ENCODE results near the gene KIF2C. TPM values are rescaled to one million over a fixed set of nuclear protein-coding genes. Genes with fewer than 3 reads are reported as not detected.

The KIF2C gene
- total RNA-seq, 1 donor from 2014 or later: 28.7 TPM

DNA sequence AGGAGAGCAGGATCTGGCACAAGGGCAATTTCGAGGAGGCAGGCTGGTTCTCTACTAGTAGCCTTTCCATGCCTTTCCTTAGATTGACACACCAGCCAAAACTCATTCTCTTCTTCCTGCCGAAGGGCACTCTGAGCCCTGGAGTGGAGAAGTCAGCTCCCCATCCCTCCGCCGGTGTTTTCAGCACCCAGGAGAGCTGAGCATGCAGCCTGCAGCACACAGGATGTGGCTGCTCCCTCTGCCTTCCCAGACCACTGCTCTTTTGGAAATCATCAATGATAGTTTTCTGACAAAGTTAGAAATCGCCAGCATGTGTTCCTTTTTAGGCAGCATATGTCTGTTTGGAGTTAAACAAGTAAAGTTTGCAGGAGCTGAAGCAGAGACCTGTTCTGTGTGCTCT lies 20.3 kb upstream of the KIF2C start:
- no peak overlapping the region for H3K4me3 Mint-ChIP-seq (ENCODE audit: low read depth)
- no peaks in the 10 kb centered on the region for H3K4me1 Mint-ChIP-seq (ENCODE audit: low read depth)
- H3K36me3 Mint-ChIP-seq (ENCODE audit: insufficient read depth): no peaks in the 10 kb centered on the region
- no peaks in the 10 kb centered on the region for H3K9me3 Mint-ChIP-seq (ENCODE audit: low read depth)
- H3K27ac Mint-ChIP-seq: no peak overlapping the region
- H3K27me3 Mint-ChIP-seq: peaks cover 11% of the 10 kb centered on the region
- TF ChIP-seq, protein P1, sequence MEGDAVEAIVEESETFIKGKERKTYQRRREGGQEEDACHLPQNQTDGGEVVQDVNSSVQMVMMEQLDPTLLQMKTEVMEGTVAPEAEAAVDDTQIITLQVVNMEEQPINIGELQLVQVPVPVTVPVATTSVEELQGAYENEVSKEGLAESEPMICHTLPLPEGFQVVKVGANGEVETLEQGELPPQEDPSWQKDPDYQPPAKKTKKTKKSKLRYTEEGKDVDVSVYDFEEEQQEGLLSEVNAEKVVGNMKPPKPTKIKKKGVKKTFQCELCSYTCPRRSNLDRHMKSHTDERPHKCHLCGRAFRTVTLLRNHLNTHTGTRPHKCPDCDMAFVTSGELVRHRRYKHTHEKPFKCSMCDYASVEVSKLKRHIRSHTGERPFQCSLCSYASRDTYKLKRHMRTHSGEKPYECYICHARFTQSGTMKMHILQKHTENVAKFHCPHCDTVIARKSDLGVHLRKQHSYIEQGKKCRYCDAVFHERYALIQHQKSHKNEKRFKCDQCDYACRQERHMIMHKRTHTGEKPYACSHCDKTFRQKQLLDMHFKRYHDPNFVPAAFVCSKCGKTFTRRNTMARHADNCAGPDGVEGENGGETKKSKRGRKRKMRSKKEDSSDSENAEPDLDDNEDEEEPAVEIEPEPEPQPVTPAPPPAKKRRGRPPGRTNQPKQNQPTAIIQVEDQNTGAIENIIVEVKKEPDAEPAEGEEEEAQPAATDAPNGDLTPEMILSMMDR (IDR thresholded peaks at IDR 0.05; ENCODE audit: unreplicated experiment): no peak
- no peak for DNase-seq (ENCODE audit: low spot score, unreplicated experiment)

DNA sequence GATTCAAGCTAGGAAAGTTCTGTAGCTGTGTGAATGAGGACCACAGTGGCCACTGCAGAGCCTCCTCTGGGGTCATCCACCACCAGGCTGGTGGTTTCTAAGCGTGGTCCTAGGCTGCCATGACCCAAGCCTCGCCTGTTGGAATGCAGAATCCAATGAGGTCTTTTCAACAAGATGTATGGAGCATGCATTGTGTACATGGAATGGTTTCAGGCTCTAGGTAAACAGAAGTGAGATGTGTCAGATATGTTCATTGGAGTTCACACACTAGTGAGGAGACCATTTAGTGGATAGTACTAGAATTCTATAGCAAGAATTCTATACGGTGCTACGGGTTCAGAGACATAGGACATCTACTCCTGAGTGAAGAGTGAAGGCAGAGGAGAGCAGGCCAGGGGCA lies 19.4 kb upstream of the KIF2C start:
- Mint-ChIP-seq H3K4me1 (ENCODE audit: low read depth) (peaks cover 1% of the 10 kb centered on the region), H3K9me3 (ENCODE audit: low read depth) (no peaks in the 10 kb centered on the region), H3K27me3 (peaks cover 11% of the 10 kb centered on the region), H3K4me3 (ENCODE audit: low read depth) (no peak overlapping the region), H3K27ac (no peak overlapping the region), H3K36me3 (ENCODE audit: insufficient read depth) (no peaks in the 10 kb centered on the region)
- TF ChIP-seq, protein P1 (IDR thresholded peaks at IDR 0.05; ENCODE audit: unreplicated experiment): no peak
- no peak for DNase-seq (ENCODE audit: low spot score, unreplicated experiment)

DNA sequence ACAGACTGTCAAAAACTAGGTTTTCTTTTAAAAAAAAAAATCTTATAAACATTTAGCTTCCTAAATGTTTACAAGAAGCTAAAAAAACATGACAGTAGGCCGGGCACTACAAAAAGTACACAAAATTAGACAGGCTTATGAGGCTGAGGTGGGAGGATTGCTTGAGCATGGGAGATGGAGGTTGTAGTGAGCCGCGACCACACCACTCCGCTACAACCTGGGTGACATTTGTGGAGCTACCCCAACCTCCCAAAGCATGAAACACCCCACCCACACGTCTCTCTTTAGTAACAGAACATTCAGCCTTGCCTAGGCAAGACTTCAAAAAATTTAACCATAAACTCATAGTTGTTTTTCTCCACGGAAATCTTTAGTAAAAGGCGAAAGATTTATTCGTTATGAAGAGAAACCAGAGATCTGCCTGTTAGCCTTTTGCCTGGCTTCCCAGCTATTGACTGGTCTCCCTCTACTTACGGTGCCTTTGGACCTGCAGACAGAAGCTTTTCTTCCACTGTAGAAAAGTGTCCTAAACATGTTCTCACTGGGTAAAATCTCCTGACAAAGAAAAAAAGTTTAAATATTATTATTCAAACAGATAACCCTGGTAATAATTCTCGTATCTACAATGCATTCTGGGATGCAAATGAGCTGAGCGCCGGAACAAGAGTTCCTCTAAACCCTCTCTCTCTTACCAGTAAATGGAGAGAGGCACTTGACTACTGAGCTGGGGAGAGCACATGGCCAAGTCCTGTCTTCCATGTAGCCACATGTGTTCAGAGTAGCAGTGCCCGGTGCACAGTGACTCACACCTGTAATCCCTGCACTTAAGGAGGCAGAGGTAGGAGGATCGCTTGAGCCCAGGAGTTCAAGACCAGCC lies 17.9 kb upstream of the KIF2C start:
- Mint-ChIP-seq H3K9me3 (ENCODE audit: low read depth) (no peaks in the 10 kb centered on the region), H3K4me3 (ENCODE audit: low read depth) (no peak overlapping the region), H3K27ac (peak overlapping the region; percentile 62), H3K27me3 (peaks cover 3% of the 10 kb centered on the region), H3K4me1 (ENCODE audit: low read depth) (peaks cover 4% of the 10 kb centered on the region), H3K36me3 (ENCODE audit: insufficient read depth) (no peaks in the 10 kb centered on the region)
- DNase-seq (ENCODE audit: low spot score, unreplicated experiment): no peak
- TF ChIP-seq, protein P1 (IDR thresholded peaks at IDR 0.05; ENCODE audit: unreplicated experiment): no peak

DNA sequence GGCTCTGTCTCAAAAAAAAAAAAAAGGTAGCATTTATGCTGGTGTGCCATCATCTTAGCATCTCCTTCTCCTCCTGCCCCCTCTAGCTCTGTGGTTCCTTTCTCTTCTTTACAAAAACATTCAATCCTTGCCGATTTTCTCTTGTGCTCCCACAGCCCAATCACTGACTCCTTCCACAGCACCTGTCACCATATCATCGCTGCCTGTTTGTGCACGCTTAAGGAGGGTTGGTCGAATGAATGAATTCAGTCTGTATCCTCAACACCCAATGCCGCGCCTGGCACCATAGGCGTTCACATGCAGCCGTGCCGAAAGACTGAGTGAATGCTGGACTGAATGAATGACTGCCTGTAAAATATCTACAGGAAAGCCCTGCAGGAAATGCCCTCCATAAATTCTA lies 16.6 kb upstream of the KIF2C start:
- no peak overlapping the region for H3K27ac Mint-ChIP-seq
- peaks cover 4% of the 10 kb centered on the region for H3K4me1 Mint-ChIP-seq (ENCODE audit: low read depth)
- H3K9me3 Mint-ChIP-seq (ENCODE audit: low read depth): no peaks in the 10 kb centered on the region
- TF ChIP-seq, protein P1 (IDR thresholded peaks at IDR 0.05; ENCODE audit: unreplicated experiment): no peak
- H3K36me3 Mint-ChIP-seq (ENCODE audit: insufficient read depth): no peaks in the 10 kb centered on the region
- no peak for DNase-seq (ENCODE audit: low spot score, unreplicated experiment)
- H3K4me3 Mint-ChIP-seq (ENCODE audit: low read depth): no peak overlapping the region
- H3K27me3 Mint-ChIP-seq: no peaks in the 10 kb centered on the region

DNA sequence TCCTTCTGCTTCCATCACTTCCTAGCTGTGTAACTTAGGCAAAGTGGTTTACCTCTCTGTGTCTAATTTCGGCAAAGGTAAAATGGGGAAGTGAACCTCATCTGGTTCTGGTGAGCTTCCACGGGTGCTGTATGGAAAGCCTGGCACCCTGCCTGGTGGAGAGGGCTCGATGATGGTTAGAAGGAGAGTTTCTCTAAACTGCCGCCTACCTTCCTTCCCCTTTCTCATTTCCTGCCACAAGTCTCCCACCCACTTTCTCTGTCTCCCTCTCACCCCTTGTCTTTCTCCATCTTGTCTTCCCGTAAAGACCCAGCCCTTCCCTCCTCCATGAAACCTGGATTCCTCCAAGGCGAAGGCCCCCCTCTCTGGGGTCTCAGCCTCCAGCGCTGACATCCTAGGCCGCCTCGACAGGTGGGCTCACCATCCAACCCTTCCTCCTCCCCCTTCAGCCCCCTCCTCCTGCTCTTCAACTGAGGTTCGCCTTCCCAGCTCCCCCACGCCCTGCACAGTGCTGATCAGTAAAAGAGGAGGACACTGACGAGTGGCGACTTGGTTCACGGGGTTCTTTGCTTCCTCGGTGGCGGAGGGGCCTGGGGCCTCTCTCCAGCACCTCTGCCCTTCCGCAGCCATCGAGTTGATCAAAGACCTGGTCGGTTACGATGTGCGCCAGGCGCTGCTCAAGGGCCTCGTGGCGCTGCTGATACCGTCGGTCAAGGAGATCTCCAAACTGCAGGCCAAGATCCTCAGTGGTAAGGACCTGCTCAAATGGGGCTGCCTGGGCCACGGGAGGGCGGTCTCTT lies 15.9 kb upstream of the KIF2C start:
- no peak for DNase-seq (ENCODE audit: low spot score, unreplicated experiment)
- TF ChIP-seq, protein P1 (IDR thresholded peaks at IDR 0.05; ENCODE audit: unreplicated experiment): no peak
- H3K9me3 Mint-ChIP-seq (ENCODE audit: low read depth): no peaks in the 10 kb centered on the region
- no peaks in the 10 kb centered on the region for H3K36me3 Mint-ChIP-seq (ENCODE audit: insufficient read depth)
- no peak overlapping the region for H3K4me3 Mint-ChIP-seq (ENCODE audit: low read depth)
- H3K27ac Mint-ChIP-seq: no peak overlapping the region
- H3K27me3 Mint-ChIP-seq: no peaks in the 10 kb centered on the region
- peaks cover 4% of the 10 kb centered on the region for H3K4me1 Mint-ChIP-seq (ENCODE audit: low read depth)

Measured in progenitor cell of endocrine pancreas (in vitro differentiated cells).